Gastroesophageal sphincter (tissue), 4 donors: ENCODE results near the gene EHMT2. TPM values are rescaled to one million over a fixed set of nuclear protein-coding genes. Genes with fewer than 3 reads are reported as not detected.

ENCODE experiments used
- ATAC-seq: fragments of 150-250 bp; one replicate; pipeline ENCODE4 v1.9.1; 2016; ENCODE audit warnings: mild to moderate bottlenecking, moderate library complexity
- H3K27ac ChIP-seq, 4 donors: fragments of 200-600 bp; sonication (generic) in 3 of 4; 1 replicate in 3 of 4; 2 replicates in 1 of 4; pipeline ENCODE4 v1.5.1; 2016 to 2019
- H3K27me3 ChIP-seq: fragments of 200-600 bp; sonication (generic); one replicate; pipeline ENCODE4 v1.5.1; 2019
- H3K36me3 ChIP-seq, 2 donors: fragments of 200-600 bp; sonication (generic); one replicate each; pipeline ENCODE4 v1.5.1; 2019; ENCODE audit warnings: control low read depth in 1 of 2
- H3K4me1 ChIP-seq, 3 donors: fragments of 200-600 bp; sonication (generic); 1 replicate in 2 of 3; 2 replicates in 1 of 3; pipeline ENCODE4 v1.5.1; 2016 to 2019; ENCODE audit warnings: control low read depth in 2 of 3
- H3K4me3 ChIP-seq, 2 donors: fragments of 200-600 bp; sonication (generic); one replicate each; pipeline ENCODE4 v1.5.1; 2019; ENCODE audit warnings: mild to moderate bottlenecking in 1 of 2, moderate library complexity in 1 of 2
- H3K9me3 ChIP-seq, 3 donors: fragments of 200-600 bp; sonication (generic); one replicate each; pipeline ENCODE4 v1.5.1; 2017 to 2019; ENCODE audit warnings: control low read depth in 2 of 3
- EP300 ChIP-seq: sonication (generic); formaldehyde crosslinking; IDR thresholded peaks from one replicate; pipeline ENCODE4 v1.6.1; 2017; ENCODE audit warnings: antibody characterized with exemption, mild to moderate bottlenecking
- POLR2A ChIP-seq, 2 donors: fragments of 450-650 bp; IDR thresholded peaks; one replicate each; pipeline ENCODE4 v1.6.1; 2017; ENCODE audit warnings: antibody characterized with exemption in 2 of 2, mild to moderate bottlenecking in 2 of 2, moderate library complexity in 1 of 2
- POLR2AphosphoS5 ChIP-seq: sonication (generic); formaldehyde crosslinking; IDR thresholded peaks from one replicate; pipeline ENCODE4 v1.6.1; 2017; ENCODE audit warnings: antibody characterized with exemption
- WGBS, 2 donors: methylation state at CpG; one replicate each; pipeline ENCODE4 v1.1.5; 2018; ENCODE audit warnings: low coverage in 1 of 2; 5-methylcytosine and 5-hydroxymethylcytosine counted together
- total RNA-seq, 4 donors: library from RNA; depleted of rRNA; stranded (reverse); fragments of >200 nt; gene quantifications; one replicate each; pipeline ENCODE4 v1.1.0, GENCODE V29; 2016
- TF ChIP-seq, protein P1 (sequence below), 4 experiments: fragments of 200-600 bp in 2 of 4; fragments of 450-650 bp in 2 of 4; sonication (generic) in 1 of 4; IDR thresholded peaks; one replicate each; pipeline ENCODE4 v1.5.1; 2017 to 2019; ENCODE audit warnings: antibody characterized with exemption in 4 of 4, mild to moderate bottlenecking in 2 of 4, moderate library complexity in 2 of 4

The EHMT2 gene
- total RNA-seq, 4 donors from 2014 or later, result 29.5 to 43.4 (median 35.5) TPM

DNA sequence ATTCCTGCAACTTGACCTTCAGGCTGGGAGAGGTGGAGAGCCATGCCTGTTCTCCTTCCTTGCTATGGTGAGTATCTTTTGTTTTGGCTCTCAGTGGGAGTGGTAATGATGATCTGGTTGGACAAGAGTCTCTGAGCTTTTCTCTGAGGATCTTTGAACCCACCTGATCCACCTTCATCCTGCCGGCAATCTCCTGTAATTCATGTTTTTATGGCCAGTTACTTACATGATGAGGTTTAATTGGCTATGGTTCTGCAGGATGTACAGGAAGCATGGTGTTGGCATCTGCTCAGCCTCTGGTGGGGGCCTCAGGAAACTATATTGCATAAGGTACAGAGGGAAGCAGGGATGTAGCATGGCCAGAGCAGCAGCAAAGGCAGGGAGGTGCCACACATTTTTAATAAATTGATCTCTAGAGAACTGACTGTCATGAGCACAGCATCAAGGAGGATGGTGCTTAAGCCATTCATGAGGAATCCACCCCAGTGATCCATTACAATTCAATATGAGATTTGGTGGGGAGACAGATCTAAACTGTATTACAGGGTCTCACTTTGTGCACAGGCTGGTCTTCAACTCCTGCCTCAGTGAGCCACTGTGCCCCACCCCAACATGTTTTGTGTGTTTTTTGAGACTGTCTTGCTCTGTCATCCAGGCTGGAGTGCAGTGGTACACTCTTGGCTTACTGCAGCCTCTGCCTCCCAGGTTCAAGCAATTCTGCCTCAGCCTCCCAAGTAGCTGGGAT is 60.0 kb downstream of the EHMT2 start:
- H3K9me3 ChIP-seq, result no peaks in the 10 kb centered on the region
- H3K27ac ChIP-seq, result peak overlapping the region in 3 of 4 donors; percentile 69 to 95 (median 95)
- no peak overlapping the region for H3K4me3 ChIP-seq
- peaks cover 4 to 57% (median 23%) of the 10 kb centered on the region in 3 donors for H3K4me1 ChIP-seq
- TF ChIP-seq EP300 (no peak), POLR2AphosphoS5 (no peak), POLR2A (IDR thresholded peaks at IDR 0.05) (no peak)
- TF ChIP-seq, protein P1, sequence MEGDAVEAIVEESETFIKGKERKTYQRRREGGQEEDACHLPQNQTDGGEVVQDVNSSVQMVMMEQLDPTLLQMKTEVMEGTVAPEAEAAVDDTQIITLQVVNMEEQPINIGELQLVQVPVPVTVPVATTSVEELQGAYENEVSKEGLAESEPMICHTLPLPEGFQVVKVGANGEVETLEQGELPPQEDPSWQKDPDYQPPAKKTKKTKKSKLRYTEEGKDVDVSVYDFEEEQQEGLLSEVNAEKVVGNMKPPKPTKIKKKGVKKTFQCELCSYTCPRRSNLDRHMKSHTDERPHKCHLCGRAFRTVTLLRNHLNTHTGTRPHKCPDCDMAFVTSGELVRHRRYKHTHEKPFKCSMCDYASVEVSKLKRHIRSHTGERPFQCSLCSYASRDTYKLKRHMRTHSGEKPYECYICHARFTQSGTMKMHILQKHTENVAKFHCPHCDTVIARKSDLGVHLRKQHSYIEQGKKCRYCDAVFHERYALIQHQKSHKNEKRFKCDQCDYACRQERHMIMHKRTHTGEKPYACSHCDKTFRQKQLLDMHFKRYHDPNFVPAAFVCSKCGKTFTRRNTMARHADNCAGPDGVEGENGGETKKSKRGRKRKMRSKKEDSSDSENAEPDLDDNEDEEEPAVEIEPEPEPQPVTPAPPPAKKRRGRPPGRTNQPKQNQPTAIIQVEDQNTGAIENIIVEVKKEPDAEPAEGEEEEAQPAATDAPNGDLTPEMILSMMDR (IDR thresholded peaks at IDR 0.05), result no peak
- H3K27me3 ChIP-seq, result no peaks in the 10 kb centered on the region
- WGBS, 2 donors, result 75% methylated on average over 1 of the region's 1 CpG; no CpG with 5 or more reads in 1 of the 2 donors
- ATAC-seq, result no peak
- peaks cover 0 to 54% of the 10 kb centered on the region in 2 donors for H3K36me3 ChIP-seq

DNA sequence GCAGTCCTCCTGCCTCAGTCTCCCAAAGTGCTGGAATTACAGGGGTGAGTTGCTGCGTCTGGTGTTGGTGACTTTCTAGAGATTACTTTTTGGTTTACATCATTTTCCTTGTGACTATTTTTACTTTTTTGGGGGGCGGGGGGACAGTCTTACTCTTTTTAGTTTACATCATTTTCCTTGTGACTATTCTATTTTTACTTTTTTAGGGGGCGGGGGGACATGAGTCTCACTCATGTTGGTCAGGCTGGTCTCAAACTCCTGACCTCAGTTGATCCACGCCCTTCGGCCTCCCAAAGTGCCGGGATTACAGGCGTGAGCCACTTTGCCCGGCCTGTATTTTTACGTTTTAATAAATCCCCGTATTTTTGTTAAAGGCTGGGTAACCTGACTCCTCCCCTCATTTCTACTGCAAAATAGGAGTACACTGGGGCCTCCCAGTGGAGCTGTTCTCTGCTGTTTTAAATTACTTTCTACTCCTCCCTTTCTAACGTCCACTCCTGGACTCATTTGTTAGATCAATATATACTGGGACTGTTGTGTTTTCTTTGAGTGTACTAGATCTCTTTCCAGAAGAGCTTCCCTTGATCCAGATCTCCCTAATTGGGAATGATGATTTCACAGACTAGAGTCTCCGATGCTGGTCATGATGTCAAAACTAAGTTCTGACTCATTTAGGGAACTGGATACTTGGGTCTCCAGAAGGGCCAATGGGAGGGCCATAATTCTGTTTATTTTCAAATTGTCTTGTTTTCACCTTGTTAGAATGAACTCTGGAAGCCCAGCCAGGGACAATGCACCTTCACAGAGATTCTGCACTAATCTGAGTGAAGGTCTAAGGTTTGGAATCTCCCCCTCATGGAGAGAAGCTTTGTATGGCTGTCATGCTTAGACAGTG is 60.8 kb downstream of the EHMT2 start:
- Histone ChIP-seq H3K27me3 (no peaks in the 10 kb centered on the region), H3K4me3 (peak overlapping the region; percentile 8 to 86), H3K4me1 (peaks cover 4 to 65% (median 23%) of the 10 kb centered on the region in 3 donors), H3K36me3 (peaks cover 0 to 52% of the 10 kb centered on the region in 2 donors), H3K27ac (peak overlapping the region; percentile 7 to 95 (median 82)), H3K9me3 (no peaks in the 10 kb centered on the region)
- TF ChIP-seq POLR2A (IDR thresholded peaks at IDR 0.05), result no peak
- no peak for TF ChIP-seq POLR2AphosphoS5
- TF ChIP-seq, protein P1 (IDR thresholded peaks at IDR 0.05), result no peak
- no peak for TF ChIP-seq EP300
- WGBS, 2 donors, result 16 to 20% methylated on average over 3 to 7 of the region's 12 CpGs
- no peak for ATAC-seq

DNA sequence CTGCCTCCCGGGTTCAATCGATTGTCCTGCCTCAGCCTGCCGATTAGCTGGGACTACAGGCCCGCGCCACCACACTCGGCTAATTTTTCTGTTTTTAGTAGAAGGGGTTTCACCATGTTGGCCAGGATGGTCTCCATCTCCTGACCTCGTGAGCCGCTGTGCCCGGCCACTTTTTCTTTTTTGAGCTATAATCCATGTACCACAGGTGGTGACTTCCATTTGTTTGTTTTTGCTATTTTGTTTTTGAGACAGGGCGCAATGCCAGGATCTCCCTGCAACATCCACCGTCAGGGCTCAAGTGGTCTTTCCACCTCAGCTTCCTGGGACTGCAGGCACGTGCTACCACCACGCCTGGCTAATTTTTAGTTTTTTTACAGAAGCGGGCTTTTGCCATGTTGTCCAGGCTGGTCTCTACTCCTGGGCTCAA is 61.4 kb downstream of the EHMT2 start:
- no peak for TF ChIP-seq POLR2A (IDR thresholded peaks at IDR 0.05)
- no peak for TF ChIP-seq POLR2AphosphoS5
- TF ChIP-seq, protein P1 (IDR thresholded peaks at IDR 0.05), result no peak
- no peak for TF ChIP-seq EP300
- no peak for ATAC-seq

DNA sequence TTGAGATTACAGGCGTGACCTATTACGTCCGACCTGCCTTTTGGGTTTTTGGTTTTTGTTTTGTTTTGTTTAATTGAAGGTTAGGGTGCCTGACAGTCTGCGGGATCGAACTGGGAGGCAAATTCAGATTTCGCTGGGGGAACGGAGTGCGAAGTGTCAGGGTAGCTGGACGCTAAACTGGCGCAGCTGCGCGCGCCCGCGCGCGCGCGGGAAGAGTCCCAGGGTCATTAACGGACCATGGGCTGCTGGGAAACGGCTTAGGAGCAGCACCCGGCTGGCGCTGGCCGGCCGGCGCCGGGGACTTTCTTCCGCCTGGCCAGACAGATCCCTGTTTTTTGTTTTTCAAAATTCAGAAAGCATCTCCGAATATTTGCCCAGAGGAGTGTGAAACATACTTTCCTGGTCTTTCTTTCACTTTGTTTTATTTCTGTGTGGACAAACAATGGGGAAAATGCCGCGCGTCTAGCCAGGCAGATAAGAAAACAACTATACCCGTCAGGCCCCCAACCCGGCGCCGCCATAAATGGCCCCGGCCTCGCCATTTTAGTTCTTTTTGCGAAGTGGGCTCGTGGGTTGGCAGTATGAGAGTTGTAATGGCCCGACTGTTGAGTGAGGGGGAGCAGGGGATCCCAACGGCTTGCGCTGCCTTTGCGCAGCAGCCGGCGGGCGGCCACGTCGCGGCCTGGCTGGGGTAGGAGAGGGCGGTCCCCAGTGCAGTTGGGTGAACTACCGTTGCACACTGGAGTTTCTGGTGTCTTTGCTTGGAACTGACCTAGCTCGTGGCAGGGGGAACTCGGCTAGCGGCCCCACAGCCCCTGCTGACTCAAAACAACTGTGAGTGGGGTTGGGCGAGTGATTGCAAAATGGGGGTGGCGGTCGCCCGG is 62.9 kb downstream of the EHMT2 start:
- Histone ChIP-seq H3K4me1 (peaks cover 4 to 78% (median 32%) of the 10 kb centered on the region in 3 donors), H3K36me3 (peaks cover 0 to 31% of the 10 kb centered on the region in 2 donors), H3K27ac (peak overlapping the region; percentile 82 to 95 (median 94)), H3K9me3 (no peaks in the 10 kb centered on the region), H3K4me3 (peak overlapping the region; percentile 81 to 86), H3K27me3 (no peaks in the 10 kb centered on the region)
- TF ChIP-seq POLR2AphosphoS5 (peak; percentile 63), POLR2A (IDR thresholded peaks at IDR 0.05) (peak; percentile 57 to 59), EP300 (no peak)
- TF ChIP-seq, protein P1 (IDR thresholded peaks at IDR 0.05), result peak in 1 of 4 experiments; percentile 5
- WGBS, 2 donors, result 0% methylated on average over 3 to 30 of the region's 59 CpGs
- peak; percentile 92 for ATAC-seq

More for the DNA sequence above, 61.4 kb downstream of the EHMT2 start:
- Histone ChIP-seq H3K36me3 (peaks cover 0 to 46% of the 10 kb centered on the region in 2 donors), H3K4me1 (peaks cover 4 to 71% (median 29%) of the 10 kb centered on the region in 3 donors), H3K9me3 (no peaks in the 10 kb centered on the region), H3K27me3 (no peaks in the 10 kb centered on the region), H3K4me3 (peak overlapping the region; percentile 81 to 86), H3K27ac (peak overlapping the region; percentile 7 to 95 (median 82))
- WGBS, 2 donors, result 11 to 41% methylated on average over 14 of the region's 14 CpGs
